ENCODE data around the gene RANBP9. TPM values are rescaled to one million over a fixed set of nuclear protein-coding genes. Genes with fewer than 3 reads are reported as not detected.

RANBP9 gene
- polyA plus RNA-seq (ENCODE audit: insufficient read length) = 27.1 TPM

DNA sequence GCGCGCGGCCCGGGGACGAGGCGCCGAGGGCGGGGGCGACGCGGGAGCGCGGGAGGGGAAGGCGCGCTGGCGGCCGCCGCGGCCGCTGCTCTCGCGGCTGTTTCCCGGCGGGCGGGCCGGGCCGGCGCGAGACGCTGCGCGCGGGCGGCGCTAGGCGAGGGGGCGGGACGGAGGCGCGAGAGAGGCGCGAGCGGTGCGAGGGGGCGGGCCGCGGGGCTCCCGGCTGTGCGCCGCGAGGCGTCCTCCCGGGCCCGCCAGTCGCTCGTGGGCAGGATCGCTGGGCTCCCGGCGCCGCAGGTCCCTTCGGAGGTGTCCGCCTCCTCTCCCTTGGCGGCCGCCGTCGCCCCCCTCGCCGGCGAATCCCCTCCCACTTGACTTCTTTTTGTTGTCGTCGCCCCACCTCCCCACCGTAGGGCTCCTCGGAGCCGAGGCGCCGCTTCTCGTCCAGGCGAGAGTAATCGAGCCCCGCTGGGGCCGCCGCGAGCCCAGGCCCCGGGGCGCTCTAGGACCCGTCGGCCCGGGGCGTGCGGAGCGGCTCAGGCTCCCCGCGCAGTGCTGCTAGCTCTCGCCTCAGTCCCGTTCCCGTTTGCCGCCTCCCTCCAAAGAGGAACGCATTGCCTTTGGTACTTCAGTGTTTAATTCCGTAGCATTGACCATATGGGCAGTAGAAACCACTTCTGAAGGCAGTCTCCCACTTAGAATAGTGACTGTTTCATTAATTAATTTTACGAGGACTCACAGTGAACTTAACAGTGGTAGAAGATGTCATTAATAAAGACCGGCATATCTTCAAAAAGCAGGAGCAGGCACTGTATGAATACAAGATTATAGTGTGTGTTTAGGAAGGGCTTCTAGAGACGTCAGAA lies at the start of gene RANBP9:
RANBP9 (minus strand) TSS at position 103 of the 866 bp plus-strand sequence. CDS start 330 bp downstream, outside the sequence.
- DNase-seq (ENCODE audit: low read depth) = peak; percentile 67

GRCh38 chr6:13760307-13761304 lies 49.0 kb upstream of the RANBP9 start:
- peak; percentile 67 for DNase-seq (ENCODE audit: low read depth)

GRCh38 chr6:13759025-13759424 lies 47.4 kb upstream of the RANBP9 start:
- no peak for DNase-seq (ENCODE audit: low read depth)

- no peak for DNase-seq (ENCODE audit: low read depth)
Observed at GRCh38 chr6:13754644-13755043, 43.0 kb upstream of the RANBP9 start.

GRCh38 chr6:13743736-13744127 lies 32.1 kb upstream of the RANBP9 start:
- DNase-seq (ENCODE audit: low read depth) = no peak

GRCh38 chr6:13742961-13743735 lies 31.5 kb upstream of the RANBP9 start:
- no peak for DNase-seq (ENCODE audit: low read depth)

GRCh38 chr6:13741365-13741764 lies 29.7 kb upstream of the RANBP9 start:
- DNase-seq (ENCODE audit: low read depth) = no peak

- no peak for DNase-seq (ENCODE audit: low read depth)
Observed at GRCh38 chr6:13735031-13735430, 23.4 kb upstream of the RANBP9 start.

DNA sequence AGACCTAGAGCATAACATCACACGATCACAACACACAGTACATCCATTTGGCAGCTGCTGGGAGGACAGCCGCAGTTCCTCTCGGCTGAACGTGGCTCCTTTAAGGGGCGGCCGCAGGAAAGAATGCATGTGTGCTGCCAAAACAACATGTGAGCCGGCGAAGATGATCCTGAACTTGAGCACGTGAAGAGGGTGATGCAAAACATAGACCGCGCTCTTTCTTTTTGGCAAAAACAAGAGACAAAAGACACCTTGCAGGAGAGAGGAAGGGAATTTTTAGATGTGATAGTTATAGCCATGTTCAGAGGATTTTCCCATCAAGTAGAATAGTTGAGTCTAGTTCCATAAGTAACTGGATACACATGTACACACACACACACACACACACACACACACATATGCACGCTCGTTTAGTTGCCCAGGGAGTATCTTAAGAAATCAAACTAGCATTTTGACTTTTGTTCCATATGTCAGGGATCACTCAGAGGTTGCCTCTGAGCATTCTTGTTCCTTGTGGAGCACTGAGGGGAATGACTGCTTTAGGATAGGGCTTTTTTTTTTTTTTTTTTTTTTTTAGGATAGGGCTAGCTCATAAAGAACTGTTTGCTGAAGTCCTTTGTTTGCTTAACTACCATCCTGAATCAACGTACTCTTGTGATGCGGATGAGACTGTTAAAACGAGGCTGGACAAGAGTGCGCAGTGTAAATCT lies 21.7 kb upstream of the RANBP9 start:
- peak; percentile 68 for DNase-seq (ENCODE audit: low read depth)

DNA sequence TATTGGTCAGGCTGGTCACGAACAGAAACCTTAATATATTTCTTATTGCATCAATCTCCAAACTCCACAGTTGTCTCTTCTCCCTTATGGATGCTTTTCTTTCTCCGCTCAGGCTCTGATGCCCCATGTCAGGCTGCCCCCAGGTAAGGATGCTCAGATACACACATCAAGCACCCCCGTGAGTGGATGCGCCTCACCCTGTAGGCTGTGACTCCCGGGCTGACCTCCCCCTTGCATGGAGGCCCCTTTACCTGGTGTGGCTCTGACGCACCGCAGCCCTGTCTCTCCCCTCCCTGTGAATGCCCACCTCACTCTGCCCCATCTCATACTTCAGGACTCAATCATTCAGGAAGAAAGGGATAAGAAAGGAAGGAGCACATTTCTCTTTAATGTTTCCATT lies 19.1 kb upstream of the RANBP9 start:
- no peak for DNase-seq (ENCODE audit: low read depth)

DNA sequence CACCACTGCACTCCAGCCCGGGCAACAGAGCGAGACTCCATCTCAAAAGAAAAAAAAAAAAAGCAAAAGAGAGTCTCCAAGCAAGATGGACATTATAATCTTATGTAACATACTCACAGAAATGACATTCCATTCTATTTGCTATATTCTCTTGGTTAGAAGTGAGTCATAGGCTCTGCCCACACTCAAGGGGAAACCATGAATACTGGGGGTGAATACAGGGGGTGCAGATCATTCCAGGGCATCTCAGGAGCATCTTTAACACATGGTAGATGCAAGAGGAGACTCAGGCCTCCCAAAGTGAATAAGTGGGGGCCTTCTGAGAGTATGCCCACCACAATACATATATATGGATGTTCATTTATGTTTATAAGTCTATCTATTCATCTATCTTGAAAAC lies 18.3 kb upstream of the RANBP9 start:
- no peak for DNase-seq (ENCODE audit: low read depth)

DNA sequence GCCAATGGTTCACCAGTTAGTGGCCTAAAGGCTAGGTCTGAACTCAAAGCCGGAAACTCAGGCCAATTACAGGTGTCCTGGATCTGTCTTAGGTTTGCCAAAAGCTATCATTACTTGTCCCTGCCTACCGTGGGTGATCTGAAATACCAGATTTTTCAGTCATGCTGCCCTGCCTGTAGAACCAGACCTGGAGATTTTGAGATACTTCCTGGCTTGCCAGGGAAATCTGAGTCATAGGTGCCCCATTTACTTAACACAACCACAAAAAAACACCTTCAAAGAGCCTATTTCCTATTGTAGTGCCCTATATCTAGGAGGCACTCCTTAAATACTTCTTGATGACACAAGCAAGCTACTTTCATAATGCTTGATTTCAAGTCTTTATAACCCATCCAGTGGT lies 13.9 kb upstream of the RANBP9 start:
- no peak for DNase-seq (ENCODE audit: low read depth)

GRCh38 chr6:13725052-13725451 lies 13.4 kb upstream of the RANBP9 start:
- no peak for DNase-seq (ENCODE audit: low read depth)

DNA sequence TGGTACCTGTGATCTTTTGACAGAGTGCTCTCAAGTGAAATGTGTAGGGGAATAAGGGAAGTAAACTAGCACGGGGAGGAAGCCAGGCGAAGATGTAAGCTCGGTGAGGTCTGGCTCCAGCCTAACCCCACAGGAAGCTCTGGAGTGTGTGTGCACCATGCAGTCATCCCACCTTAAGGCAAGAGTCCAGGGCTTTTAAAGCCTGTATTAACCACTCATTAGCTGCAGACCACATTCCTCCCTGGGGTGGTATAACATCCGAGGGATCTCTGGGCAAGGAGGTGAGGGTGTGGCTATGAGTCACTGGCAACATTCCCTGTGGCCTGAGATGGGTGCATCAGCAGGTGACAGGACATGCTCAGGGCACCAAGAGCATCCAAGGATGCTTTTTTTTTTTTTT lies 12.5 kb upstream of the RANBP9 start:
- DNase-seq (ENCODE audit: low read depth) = no peak

GRCh38 chr6:13722880-13723279 lies 11.2 kb upstream of the RANBP9 start:
- DNase-seq (ENCODE audit: low read depth) = no peak

- DNase-seq (ENCODE audit: low read depth) = no peak
Observed at GRCh38 chr6:13718123-13718458, 6.5 kb upstream of the RANBP9 start.

- no peak for DNase-seq (ENCODE audit: low read depth)
Observed at GRCh38 chr6:13716955-13717295, 5.3 kb upstream of the RANBP9 start.

DNA sequence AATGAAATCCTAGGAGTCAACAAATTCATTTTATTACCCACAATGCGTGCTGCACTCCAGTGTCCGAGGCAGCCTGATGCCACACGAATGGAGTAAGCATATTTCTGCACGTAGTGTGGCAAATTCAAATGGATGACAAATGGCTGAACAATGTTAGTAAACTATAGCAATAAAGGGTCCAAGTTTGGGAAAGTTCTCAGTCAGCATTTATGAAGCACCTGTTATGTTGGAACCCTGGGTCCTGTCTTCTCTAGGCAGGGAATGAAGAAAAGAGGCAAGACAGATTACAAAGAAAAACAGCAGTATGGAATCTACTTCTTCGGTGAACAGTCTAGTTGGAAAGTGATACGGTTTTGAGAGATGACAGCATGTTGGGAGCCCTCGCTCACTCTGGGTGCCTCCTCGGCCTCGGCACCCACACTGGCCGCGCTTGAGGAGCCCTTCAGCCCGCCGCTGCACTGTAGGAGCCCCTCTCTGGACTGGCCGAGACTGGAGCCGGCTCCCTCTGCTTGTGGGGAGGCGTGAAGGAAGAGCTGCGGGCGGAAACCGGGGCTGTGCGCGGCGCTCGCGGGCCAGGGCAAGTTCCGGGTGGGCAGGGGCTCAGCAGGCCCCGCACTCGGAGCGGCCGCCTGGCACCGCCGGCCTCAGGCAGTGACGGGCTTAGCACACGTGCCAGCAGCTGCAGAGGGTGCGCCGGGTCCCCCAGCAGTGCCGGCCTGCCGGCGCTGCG lies 4.8 kb upstream of the RANBP9 start:
- no peak for DNase-seq (ENCODE audit: low read depth)

GRCh38 chr6:13715444-13715883 lies 3.8 kb upstream of the RANBP9 start:
- no peak for DNase-seq (ENCODE audit: low read depth)

DNA sequence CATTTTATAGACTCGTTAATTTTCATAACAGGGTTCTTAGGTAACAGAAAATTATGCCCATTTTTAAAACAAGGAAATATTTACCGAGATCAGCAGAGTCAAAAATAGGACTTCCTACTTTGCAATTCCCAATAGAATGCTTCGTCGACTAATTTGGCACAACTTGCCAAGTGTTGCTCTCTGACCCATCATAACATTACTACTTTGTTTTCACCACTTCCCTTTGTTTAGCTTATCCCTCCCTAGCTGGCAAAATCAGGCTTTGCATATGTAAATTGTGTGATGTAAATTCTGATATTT lies 914 bp upstream of the RANBP9 start:
- no peak for DNase-seq (ENCODE audit: low read depth)

DNA sequence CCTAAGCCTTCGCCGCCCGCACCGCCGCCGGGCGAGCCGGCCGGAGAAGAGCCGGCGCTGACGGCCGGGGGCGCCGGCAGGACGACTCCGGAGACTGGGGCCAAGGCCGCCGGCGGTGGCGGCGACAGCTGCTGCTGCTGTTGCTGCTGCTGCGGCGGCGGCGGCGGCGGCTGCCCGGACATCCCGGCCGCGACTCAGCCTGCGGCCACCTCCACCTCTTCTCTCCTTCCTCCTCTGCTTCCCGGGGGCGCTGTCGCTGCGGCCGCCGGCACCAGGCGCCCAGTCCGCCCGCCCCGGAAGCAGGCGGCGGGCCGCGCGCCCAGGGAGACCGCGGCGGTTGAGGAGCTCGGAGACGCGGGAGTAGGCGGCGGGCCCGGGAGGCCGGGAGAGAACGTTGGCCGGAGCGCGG lies 307 bp downstream of the RANBP9 start:
- DNase-seq (ENCODE audit: low read depth) = no peak
